Body of pancreas (tissue), 4 donors: ENCODE measurements around the gene SLC26A11. TPM values are rescaled to one million over a fixed set of nuclear protein-coding genes. Genes with fewer than 3 reads are reported as not detected.
A peak's percentile ranks its signal among the peaks of the same experiment; 100 is the strongest.

Experiments
- ATAC-seq: fragments of 150-250 bp; one replicate; pipeline ENCODE4 v1.9.1; 2016
- DNase-seq, 4 donors: peaks; one replicate each; pipeline ENCODE4 v3.0.0-alpha.2; 2019
- H3K27ac ChIP-seq, 4 donors: fragments of 200-600 bp; sonication (generic); 1 replicate in 3 of 4; 2 replicates in 1 of 4; pipeline versions ENCODE4 v1.5.1 to v1.6.1; 2016 to 2019; ENCODE audit warnings: mild to moderate bottlenecking in 1 of 4, mixed read lengths in 1 of 4, moderate library complexity in 1 of 4
- H3K27me3 ChIP-seq, 2 donors: fragments of 200-600 bp; sonication (generic); one replicate each; pipeline ENCODE4 v1.6.0; 2016; ENCODE audit warnings: mild to moderate bottlenecking in 1 of 2
- H3K36me3 ChIP-seq, 2 donors: fragments of 200-600 bp; sonication (generic); replicated peaks in 1 of 2; 2 replicates each; pipeline ENCODE4 v1.5.1; 2016; ENCODE audit warnings: low read depth in 2 of 2; ENCODE audit not compliant: insufficient read depth in 1 of 2
- H3K4me1 ChIP-seq: fragments of 200-600 bp; sonication (generic); one replicate; pipeline ENCODE4 v1.6.0; 2016
- H3K4me3 ChIP-seq, 2 donors: fragments of 200-600 bp; sonication (generic); 1 replicate in 1 of 2; 2 replicates in 1 of 2; pipeline ENCODE4 v1.5.1; 2016 to 2019
- H3K9me3 ChIP-seq, 3 donors: fragments of 200-600 bp; sonication (generic); 1 replicate in 2 of 3; 2 replicates in 1 of 3; pipeline ENCODE4 v1.5.1; 2016
- POLR2A ChIP-seq, 3 donors: fragments of 450-650 bp; IDR thresholded peaks; one replicate each; pipeline ENCODE4 v1.6.1; 2016; ENCODE audit warnings: antibody characterized with exemption in 3 of 3, mild to moderate bottlenecking in 2 of 3
- WGBS, 2 donors: methylation state at CpG; one replicate each; pipeline ENCODE4 v1.1.5; 2017; 5-methylcytosine and 5-hydroxymethylcytosine counted together
- intact Hi-C: fragments of 100-400 bp; cut with DNase I; formaldehyde crosslinking; loops from one replicate; pipeline ENCODE4 v1.15.1; 2023
- total RNA-seq, 2 donors: library from RNA; depleted of rRNA; stranded (reverse); fragments of >200 nt; gene quantifications; one replicate each; pipeline ENCODE4 v1.1.0, GENCODE V29; 2016
- TF ChIP-seq, protein P1 (sequence below), 7 experiments: fragments of 450-650 bp in 4 of 7; fragments of 200-600 bp in 3 of 7; sonication (generic) in 3 of 7; IDR thresholded peaks; one replicate each; pipeline ENCODE4 v1.5.1; 2016 to 2019; ENCODE audit warnings: antibody characterized with exemption in 7 of 7

Gene SLC26A11
- total RNA-seq, 2 donors from 2014 or later, result 7.5 to 11.5 TPM

- Histone ChIP-seq H3K27ac (no peak overlapping the region), H3K27me3 (no peaks in the 10 kb centered on the region), H3K4me1 (no peaks in the 10 kb centered on the region), H3K4me3 (no peak overlapping the region), H3K36me3 (peaks cover 0 to 7% of the 10 kb centered on the region in 2 donors), H3K9me3 (no peaks in the 10 kb centered on the region)
- no peak for DNase-seq
- no peak for ATAC-seq
- 92 to 100% methylated on average over 4 to 45 of the region's 47 CpGs for WGBS, 2 donors
- intact Hi-C loops, result no loop called here
- TF ChIP-seq, protein P1, sequence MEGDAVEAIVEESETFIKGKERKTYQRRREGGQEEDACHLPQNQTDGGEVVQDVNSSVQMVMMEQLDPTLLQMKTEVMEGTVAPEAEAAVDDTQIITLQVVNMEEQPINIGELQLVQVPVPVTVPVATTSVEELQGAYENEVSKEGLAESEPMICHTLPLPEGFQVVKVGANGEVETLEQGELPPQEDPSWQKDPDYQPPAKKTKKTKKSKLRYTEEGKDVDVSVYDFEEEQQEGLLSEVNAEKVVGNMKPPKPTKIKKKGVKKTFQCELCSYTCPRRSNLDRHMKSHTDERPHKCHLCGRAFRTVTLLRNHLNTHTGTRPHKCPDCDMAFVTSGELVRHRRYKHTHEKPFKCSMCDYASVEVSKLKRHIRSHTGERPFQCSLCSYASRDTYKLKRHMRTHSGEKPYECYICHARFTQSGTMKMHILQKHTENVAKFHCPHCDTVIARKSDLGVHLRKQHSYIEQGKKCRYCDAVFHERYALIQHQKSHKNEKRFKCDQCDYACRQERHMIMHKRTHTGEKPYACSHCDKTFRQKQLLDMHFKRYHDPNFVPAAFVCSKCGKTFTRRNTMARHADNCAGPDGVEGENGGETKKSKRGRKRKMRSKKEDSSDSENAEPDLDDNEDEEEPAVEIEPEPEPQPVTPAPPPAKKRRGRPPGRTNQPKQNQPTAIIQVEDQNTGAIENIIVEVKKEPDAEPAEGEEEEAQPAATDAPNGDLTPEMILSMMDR (IDR thresholded peaks at IDR 0.05), result no peak
- TF ChIP-seq POLR2A (IDR thresholded peaks at IDR 0.05), result no peak
Observed at GRCh38 chr17:80210348-80211108, 9.7 kb upstream of the SLC26A11 start.

DNA sequence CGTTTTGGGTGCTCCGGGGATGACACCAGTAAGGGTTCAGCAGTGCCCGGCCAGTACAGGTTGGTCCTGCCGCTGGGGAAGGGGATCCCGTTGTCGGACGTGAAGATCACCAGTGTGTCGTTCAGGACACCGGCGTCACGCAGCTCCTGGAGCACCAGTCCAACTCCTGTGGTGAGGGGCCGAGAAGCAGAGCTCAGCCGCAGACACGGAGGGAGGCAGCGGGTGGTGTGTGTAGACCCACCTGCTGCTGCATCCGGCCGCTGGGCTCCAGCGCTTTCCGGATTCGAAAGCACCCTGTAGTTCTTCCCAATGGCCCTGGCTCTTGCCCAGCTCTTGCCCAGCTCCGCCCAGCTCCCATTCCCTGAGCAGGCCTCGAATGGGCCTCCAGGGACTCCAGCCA, 8.1 kb upstream of the SLC26A11 start:
- intact Hi-C loops, result no loop called here
- Histone ChIP-seq H3K9me3 (no peaks in the 10 kb centered on the region), H3K36me3 (peaks cover 0 to 7% of the 10 kb centered on the region in 2 donors), H3K27ac (no peak overlapping the region), H3K4me3 (no peak overlapping the region), H3K4me1 (no peaks in the 10 kb centered on the region), H3K27me3 (no peaks in the 10 kb centered on the region)
- 90 to 93% methylated on average over 22 of the region's 22 CpGs for WGBS, 2 donors
- TF ChIP-seq POLR2A (IDR thresholded peaks at IDR 0.05), result no peak
- TF ChIP-seq, protein P1 (IDR thresholded peaks at IDR 0.05), result no peak
- DNase-seq (no peak), ATAC-seq (no peak)

- 85 to 87% methylated on average over 7 to 12 of the region's 12 CpGs for WGBS, 2 donors
- Histone ChIP-seq H3K27ac (no peak overlapping the region), H3K36me3 (peaks cover 0 to 7% of the 10 kb centered on the region in 2 donors), H3K9me3 (no peaks in the 10 kb centered on the region), H3K4me1 (peaks cover under 1% of the 10 kb centered on the region), H3K4me3 (no peak overlapping the region), H3K27me3 (no peaks in the 10 kb centered on the region)
- ATAC-seq, result no peak
- TF ChIP-seq, protein P1 (IDR thresholded peaks at IDR 0.05), result no peak
- no peak for TF ChIP-seq POLR2A (IDR thresholded peaks at IDR 0.05)
- intact Hi-C loops, result no loop called here
- DNase-seq, result no peak
Observed at GRCh38 chr17:80212511-80212910, 7.7 kb upstream of the SLC26A11 start.

DNA sequence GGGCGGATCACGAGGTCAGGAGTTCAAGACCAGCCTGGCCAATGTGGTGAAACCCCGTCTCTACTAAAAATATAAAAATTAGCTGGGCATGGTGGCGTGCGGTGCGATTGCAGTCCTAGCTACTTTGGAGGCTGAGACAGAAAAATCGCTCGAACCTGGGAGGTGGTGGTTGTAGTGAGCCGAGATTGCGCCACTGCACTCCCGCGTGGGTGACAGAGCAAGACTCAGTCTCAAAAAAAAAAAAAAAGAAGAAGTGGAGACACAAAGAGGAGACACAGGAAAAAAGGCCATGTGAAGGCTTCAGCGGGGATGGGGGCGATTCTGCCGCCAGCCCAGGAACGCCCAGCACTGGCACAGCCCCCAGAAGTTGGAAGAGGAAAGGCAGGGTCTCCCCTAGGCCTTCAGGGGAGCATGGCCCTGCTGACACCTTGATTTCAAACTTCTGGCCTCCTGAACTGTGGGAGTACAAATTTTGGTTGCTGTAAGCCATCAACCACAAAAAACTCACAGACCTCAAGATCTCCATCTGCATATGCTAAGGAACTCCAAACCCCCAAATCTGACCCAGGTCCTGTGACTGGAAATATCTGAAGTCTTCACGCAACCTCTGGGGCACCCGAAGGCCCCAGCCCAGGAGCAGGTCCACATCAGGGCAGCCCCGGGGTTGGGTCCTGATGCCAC, 7.1 kb upstream of the SLC26A11 start:
- WGBS, 2 donors, result 85% methylated on average over 16 to 19 of the region's 19 CpGs
- H3K4me3 ChIP-seq, result no peak overlapping the region
- peak in 1 of 4 donors; percentile 49 for DNase-seq
- TF ChIP-seq, protein P1 (IDR thresholded peaks at IDR 0.05), result no peak
- TF ChIP-seq POLR2A (IDR thresholded peaks at IDR 0.05), result no peak
- no peak for ATAC-seq
- H3K9me3 ChIP-seq, result no peaks in the 10 kb centered on the region
- intact Hi-C loops, result no loop called here
- H3K27me3 ChIP-seq, result no peaks in the 10 kb centered on the region
- H3K36me3 ChIP-seq, result peaks cover 0 to 7% of the 10 kb centered on the region in 2 donors
- H3K4me1 ChIP-seq, result peaks cover 6% of the 10 kb centered on the region
- H3K27ac ChIP-seq, result no peak overlapping the region
